ENCODE data around the gene TUBA3D. TPM values are rescaled to one million over a fixed set of nuclear protein-coding genes. Genes with fewer than 3 reads are reported as not detected.
A peak's percentile ranks its signal among the peaks of the same experiment; 100 is the strongest.
"Not testable (repeated sequence)": the region's sequence is repeated elsewhere in the genome, so short reads cannot be mapped to it uniquely, and the experiment has no call there.

TUBA3D gene
- polyA plus RNA-seq, 1 experiment = not detected

DNA sequence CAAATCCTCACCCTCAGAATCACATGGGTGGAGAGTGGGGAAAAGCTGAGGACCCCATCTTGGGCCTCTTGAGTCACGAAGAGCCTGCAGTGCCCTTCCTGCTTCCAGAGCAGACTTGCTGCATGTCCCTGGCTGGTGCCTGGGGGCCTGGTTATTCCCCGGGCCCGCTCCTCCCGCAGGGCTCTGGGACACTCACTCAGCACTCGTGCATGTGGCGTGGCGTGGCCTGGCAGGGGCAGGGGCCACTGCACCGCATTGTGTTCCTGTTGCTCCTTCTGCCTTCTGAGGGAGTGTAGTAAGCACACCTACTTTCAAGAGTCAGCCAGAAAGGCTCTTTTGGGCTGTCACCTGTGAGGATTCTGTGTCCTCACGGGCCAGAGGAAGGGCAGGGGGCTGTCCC lies 33.7 kb downstream of the TUBA3D start:
- Histone ChIP-seq H3K9me3 (ENCODE audit: control insufficient read depth, insufficient read depth, low read length) (no peaks in the 10 kb centered on the region), H3K4me3 (ENCODE audit: low read depth, low read length) (no peak overlapping the region), H3K27ac (ENCODE audit: low read depth, low read length) (no peak overlapping the region), H3K27me3 (ENCODE audit: control insufficient read depth, insufficient read depth, low read length) (no peaks in the 10 kb centered on the region)
- no peak for DNase-seq (ENCODE audit: low read depth, low spot score)
- ChIA-PET POLR2A (no interaction called here), CTCF (no interaction called here)
- TF ChIP-seq, protein P1, sequence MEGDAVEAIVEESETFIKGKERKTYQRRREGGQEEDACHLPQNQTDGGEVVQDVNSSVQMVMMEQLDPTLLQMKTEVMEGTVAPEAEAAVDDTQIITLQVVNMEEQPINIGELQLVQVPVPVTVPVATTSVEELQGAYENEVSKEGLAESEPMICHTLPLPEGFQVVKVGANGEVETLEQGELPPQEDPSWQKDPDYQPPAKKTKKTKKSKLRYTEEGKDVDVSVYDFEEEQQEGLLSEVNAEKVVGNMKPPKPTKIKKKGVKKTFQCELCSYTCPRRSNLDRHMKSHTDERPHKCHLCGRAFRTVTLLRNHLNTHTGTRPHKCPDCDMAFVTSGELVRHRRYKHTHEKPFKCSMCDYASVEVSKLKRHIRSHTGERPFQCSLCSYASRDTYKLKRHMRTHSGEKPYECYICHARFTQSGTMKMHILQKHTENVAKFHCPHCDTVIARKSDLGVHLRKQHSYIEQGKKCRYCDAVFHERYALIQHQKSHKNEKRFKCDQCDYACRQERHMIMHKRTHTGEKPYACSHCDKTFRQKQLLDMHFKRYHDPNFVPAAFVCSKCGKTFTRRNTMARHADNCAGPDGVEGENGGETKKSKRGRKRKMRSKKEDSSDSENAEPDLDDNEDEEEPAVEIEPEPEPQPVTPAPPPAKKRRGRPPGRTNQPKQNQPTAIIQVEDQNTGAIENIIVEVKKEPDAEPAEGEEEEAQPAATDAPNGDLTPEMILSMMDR (IDR thresholded peaks at IDR 0.05; ENCODE audit: low read depth, low read length) = no peak

GRCh38 chr2:131511291-131511968 lies 35.5 kb downstream of the TUBA3D start:
- H3K4me3 ChIP-seq (ENCODE audit: low read depth, low read length); H3K27ac ChIP-seq (ENCODE audit: low read depth, low read length); POLR2A ChIA-PET; H3K27me3 ChIP-seq (ENCODE audit: control insufficient read depth, insufficient read depth, low read length); DNase-seq (ENCODE audit: low read depth, low spot score); H3K9me3 ChIP-seq (ENCODE audit: control insufficient read depth, insufficient read depth, low read length); CTCF ChIA-PET: not testable (repeated sequence)
- TF ChIP-seq, protein P1 (IDR thresholded peaks at IDR 0.05; ENCODE audit: low read depth, low read length) = peak; percentile 3; the same call in 1 of the 2 replicates

DNA sequence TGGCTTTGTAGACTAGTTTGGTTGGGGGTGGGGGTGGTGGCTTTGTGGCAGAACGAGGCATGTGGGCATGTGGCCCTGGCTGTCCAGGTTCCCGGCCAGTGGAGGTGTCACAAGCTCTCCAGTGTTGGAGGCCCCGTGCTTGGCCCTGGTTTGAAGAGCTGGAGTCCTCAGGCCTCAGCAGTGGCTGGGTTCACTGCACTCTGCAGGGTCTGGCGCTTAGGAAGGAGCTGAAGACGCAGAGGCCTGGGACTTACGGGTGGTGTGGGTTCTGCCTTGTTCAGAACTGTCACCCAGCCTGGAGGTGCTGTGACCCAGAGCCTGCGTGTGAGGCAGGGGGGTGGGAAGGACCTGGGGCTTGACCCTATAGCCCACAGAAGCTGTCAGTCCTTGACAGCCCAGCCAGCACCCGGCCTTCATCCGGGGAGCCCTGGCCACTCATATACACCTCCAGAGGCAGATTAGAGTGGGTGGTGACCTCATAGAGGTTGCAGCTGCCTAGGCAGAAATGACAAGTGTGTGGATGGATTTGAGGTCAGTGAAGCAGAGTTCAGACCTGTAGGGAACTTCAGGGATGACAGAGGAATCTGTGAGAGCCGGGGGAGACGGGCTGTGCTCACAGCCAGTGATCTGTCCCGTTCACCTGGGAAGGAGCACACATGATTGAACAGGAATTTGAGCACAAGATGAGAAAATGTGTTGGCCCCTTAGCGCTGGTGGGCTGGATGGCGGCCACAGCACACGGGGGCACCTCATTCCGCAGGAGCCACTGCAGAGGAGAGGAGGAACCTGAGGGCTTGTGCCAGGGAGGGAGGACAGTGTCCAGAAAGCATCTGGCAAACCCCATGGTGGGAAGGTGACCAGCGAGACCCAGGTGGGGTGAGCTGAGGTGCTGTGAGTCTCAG lies 36.3 kb downstream of the TUBA3D start:
- H3K27me3 ChIP-seq (ENCODE audit: control insufficient read depth, insufficient read depth, low read length); H3K4me3 ChIP-seq (ENCODE audit: low read depth, low read length); H3K9me3 ChIP-seq (ENCODE audit: control insufficient read depth, insufficient read depth, low read length); POLR2A ChIA-PET; H3K27ac ChIP-seq (ENCODE audit: low read depth, low read length); CTCF ChIA-PET; DNase-seq (ENCODE audit: low read depth, low spot score): not testable (repeated sequence)

DNA sequence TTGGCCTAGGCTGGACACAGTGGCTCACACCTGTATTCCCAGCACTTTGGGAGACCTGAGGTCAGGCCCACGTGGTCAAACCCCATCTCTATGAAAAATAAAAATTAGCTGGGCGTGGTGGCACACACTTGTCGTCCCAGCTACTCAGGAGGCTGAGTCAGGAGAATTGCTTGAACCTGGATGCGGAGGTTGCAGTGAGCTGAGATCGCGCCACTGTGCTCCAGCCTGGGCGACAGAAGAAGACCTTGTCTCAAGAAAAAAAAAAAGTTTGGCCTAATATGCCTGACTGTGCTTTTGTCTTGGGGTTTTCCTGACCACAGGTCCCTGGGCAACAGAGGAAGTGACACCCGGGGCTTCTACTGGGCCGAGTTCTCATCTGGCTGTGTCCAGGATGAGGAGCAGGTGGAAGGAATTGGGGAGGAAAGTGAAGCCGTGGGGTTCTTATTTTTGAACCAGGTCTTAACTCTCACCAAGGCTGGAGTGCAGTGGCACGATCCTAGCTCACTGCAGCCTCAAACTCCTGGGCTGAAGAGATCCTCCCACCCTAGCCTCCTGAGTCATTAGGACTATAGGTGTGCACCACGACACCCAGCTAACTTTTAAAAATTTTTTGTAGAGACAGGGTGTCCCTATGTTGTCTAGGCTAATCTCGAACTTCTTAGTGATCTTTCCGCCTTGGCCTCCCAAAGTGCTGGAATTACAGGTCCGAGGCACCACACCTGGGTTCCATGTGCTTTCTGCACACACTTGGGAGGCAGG lies 38.7 kb downstream of the TUBA3D start:
- H3K27me3 ChIP-seq (ENCODE audit: control insufficient read depth, insufficient read depth, low read length); POLR2A ChIA-PET; CTCF ChIA-PET: not testable (repeated sequence)

DNA sequence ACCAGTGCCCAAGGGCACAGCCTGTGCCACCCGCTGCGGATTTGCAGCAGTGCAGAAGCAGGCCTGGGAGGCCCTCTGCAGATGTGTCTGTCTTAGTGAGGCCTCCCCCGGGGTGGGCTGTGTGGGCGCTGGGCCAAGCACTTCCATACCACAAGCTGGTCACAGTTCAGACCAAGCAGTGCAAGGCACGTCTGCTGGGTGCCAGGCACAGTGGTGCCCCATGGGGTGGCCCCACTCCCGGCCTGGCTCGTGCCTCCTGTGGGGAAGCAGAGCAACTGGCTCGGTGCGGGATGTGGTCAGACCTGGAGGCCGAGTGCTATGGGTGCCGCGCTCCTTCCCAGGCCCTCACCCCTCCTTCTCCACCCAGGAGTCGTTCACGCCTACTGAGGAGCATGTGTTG lies 39.3 kb downstream of the TUBA3D start:
- DNase-seq (ENCODE audit: low read depth, low spot score); POLR2A ChIA-PET; H3K9me3 ChIP-seq (ENCODE audit: control insufficient read depth, insufficient read depth, low read length); H3K27me3 ChIP-seq (ENCODE audit: control insufficient read depth, insufficient read depth, low read length); H3K4me3 ChIP-seq (ENCODE audit: low read depth, low read length); H3K27ac ChIP-seq (ENCODE audit: low read depth, low read length); CTCF ChIA-PET: not testable (repeated sequence)

More for the DNA sequence above, 38.7 kb downstream of the TUBA3D start:
- not testable (repeated sequence) for H3K9me3 ChIP-seq (ENCODE audit: control insufficient read depth, insufficient read depth, low read length); DNase-seq (ENCODE audit: low read depth, low spot score); H3K4me3 ChIP-seq (ENCODE audit: low read depth, low read length); H3K27ac ChIP-seq (ENCODE audit: low read depth, low read length)

GRCh38 chr2:131516011-131516410 lies 40.1 kb downstream of the TUBA3D start:
- CTCF ChIA-PET = no interaction called here
- H3K9me3 ChIP-seq (ENCODE audit: control insufficient read depth, insufficient read depth, low read length) = no peaks in the 10 kb centered on the region

More at GRCh38 chr2:131516011-131516410, 40.1 kb downstream of the TUBA3D start:
- H3K27me3 ChIP-seq (ENCODE audit: control insufficient read depth, insufficient read depth, low read length) = no peaks in the 10 kb centered on the region
- POLR2A ChIA-PET = no interaction called here
- DNase-seq (ENCODE audit: low read depth, low spot score) = no peak
- TF ChIP-seq, protein P1 (IDR thresholded peaks at IDR 0.05; ENCODE audit: low read depth, low read length) = no peak
- H3K4me3 ChIP-seq (ENCODE audit: low read depth, low read length) = no peak overlapping the region
- no peak overlapping the region for H3K27ac ChIP-seq (ENCODE audit: low read depth, low read length)
